Ascending aorta (tissue), 2 donors: Measurements from ENCODE around the gene PORCN. TPM values are rescaled to one million over a fixed set of nuclear protein-coding genes. Genes with fewer than 3 reads are reported as not detected.

ENCODE experiments used
- DNase-seq, 2 donors: peaks; one replicate each; pipeline ENCODE4 v3.0.0-alpha.2; 2019; ENCODE audit warnings: low spot score in 2 of 2
- H3K27ac ChIP-seq, 2 donors: fragments of 200-600 bp; sonication (generic); one replicate each; pipeline ENCODE4 v1.5.1; 2016 to 2017; ENCODE audit warnings: mild to moderate bottlenecking in 1 of 2
- H3K27me3 ChIP-seq: fragments of 200-600 bp; sonication (generic); one replicate; pipeline ENCODE4 v1.5.1; 2017
- H3K36me3 ChIP-seq, 2 donors: fragments of 200-600 bp; sonication (generic); one replicate each; pipeline ENCODE4 v1.5.1; 2016
- H3K4me1 ChIP-seq, 2 donors: fragments of 200-600 bp; sonication (generic); one replicate each; pipeline ENCODE4 v1.5.1; 2016 to 2017; ENCODE audit warnings: mild to moderate bottlenecking in 1 of 2
- H3K4me3 ChIP-seq, 2 donors: fragments of 200-600 bp; sonication (generic); one replicate each; pipeline ENCODE4 v1.5.1; 2016 to 2017; ENCODE audit warnings: mild to moderate bottlenecking in 1 of 2
- H3K9me3 ChIP-seq, 2 donors: fragments of 200-600 bp; sonication (generic); one replicate each; pipeline ENCODE4 v1.5.1; 2016
- intact Hi-C: fragments of 100-400 bp; cut with DNase I; formaldehyde crosslinking; loops from one replicate; pipeline ENCODE4 v1.15.1; 2023
- total RNA-seq: library from RNA; depleted of rRNA; stranded (reverse); fragments of >200 nt; gene quantifications from one replicate; pipeline ENCODE4 v1.1.0, GENCODE V29; 2016
- TF ChIP-seq, protein P1 (sequence below), 3 experiments: fragments of 200-600 bp in 2 of 3; fragments of 450-650 bp in 1 of 3; sonication (generic) in 2 of 3; IDR thresholded peaks; one replicate each; pipeline ENCODE4 v1.5.1; 2016 to 2019; ENCODE audit warnings: antibody characterized with exemption in 3 of 3, mild to moderate bottlenecking in 1 of 3, moderate library complexity in 1 of 3

Gene PORCN
- total RNA-seq, 1 donor from 2014 or later: 6.2 TPM

DNA sequence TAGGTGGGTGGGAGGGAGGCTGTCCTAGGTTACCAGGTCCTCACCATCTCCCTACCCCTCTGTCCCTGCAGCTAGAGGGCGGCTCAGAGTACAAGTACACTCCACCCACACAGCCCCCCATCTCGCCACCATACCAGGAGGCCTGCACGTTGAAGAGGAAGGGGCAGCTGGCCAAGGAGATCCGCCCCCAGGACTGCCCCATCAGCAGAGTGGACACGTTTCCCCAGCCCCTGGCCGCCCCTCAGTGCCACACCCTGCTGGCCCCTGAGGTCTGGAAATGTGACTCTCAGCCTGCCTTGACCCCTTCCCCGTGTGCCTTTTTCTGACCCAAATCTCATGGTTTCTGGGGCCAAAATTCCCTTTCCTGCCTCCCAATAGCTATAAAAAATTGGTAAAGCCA is 26.3 kb upstream of the PORCN start:
- Histone ChIP-seq H3K4me1 (no peaks in the 10 kb centered on the region), H3K4me3 (no peak overlapping the region), H3K27me3 (no peaks in the 10 kb centered on the region), H3K9me3 (no peaks in the 10 kb centered on the region), H3K27ac (no peak overlapping the region), H3K36me3 (peaks cover 6 to 9% of the 10 kb centered on the region in 2 donors)
- TF ChIP-seq, protein P1, sequence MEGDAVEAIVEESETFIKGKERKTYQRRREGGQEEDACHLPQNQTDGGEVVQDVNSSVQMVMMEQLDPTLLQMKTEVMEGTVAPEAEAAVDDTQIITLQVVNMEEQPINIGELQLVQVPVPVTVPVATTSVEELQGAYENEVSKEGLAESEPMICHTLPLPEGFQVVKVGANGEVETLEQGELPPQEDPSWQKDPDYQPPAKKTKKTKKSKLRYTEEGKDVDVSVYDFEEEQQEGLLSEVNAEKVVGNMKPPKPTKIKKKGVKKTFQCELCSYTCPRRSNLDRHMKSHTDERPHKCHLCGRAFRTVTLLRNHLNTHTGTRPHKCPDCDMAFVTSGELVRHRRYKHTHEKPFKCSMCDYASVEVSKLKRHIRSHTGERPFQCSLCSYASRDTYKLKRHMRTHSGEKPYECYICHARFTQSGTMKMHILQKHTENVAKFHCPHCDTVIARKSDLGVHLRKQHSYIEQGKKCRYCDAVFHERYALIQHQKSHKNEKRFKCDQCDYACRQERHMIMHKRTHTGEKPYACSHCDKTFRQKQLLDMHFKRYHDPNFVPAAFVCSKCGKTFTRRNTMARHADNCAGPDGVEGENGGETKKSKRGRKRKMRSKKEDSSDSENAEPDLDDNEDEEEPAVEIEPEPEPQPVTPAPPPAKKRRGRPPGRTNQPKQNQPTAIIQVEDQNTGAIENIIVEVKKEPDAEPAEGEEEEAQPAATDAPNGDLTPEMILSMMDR (IDR thresholded peaks at IDR 0.05): no peak
- intact Hi-C loops: no loop called here
- no peak for DNase-seq

DNA sequence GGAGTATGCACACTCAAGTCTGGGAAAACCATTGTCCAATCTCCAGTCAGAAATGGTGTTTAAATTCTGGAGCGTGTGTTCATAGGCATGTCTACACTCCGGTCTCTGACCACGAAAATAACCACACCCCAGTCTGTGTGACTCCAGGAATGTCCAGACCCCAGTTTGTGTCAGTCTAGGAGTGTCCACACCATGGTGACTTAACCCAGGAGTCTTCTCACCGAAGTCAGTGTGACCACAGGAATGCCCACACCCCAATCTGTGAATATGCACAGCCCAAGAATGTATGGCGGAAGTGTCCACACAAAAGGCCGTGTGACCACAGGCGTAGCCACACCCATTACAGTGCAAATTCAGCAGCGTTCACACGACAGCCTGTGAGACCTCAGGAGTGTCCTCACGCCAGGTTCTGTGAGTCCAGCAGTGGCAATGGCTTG is 21.4 kb upstream of the PORCN start:
- H3K4me1 ChIP-seq: no peaks in the 10 kb centered on the region
- H3K9me3 ChIP-seq: no peaks in the 10 kb centered on the region
- peaks cover 1 to 6% of the 10 kb centered on the region in 2 donors for H3K36me3 ChIP-seq
- H3K4me3 ChIP-seq: no peak overlapping the region
- H3K27ac ChIP-seq: no peak overlapping the region
- DNase-seq: no peak
- intact Hi-C loops: no loop called here
- no peaks in the 10 kb centered on the region for H3K27me3 ChIP-seq
- TF ChIP-seq, protein P1 (IDR thresholded peaks at IDR 0.05): no peak

DNA sequence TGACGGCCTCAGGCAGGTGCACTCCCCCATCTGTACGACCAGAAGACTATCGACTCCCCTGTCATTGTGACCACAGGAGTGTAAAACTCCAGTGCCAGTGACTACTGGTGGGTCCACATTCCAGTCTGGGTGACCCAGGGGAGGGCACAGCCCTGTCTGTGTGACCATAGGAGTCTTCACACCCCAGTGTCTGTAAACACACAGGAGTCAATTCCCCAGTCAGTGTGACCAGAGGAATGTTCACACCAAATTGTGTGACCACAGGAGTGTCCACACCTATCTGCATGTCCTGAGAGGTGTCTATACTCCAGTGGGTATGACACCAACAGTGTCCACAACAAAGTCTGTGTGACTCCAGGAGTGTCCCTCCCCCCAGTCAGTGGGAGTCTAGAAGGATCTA is 20.8 kb upstream of the PORCN start:
- Histone ChIP-seq H3K27ac (no peak overlapping the region), H3K36me3 (peaks cover 0 to 3% of the 10 kb centered on the region in 2 donors), H3K4me3 (no peak overlapping the region), H3K27me3 (no peaks in the 10 kb centered on the region), H3K9me3 (no peaks in the 10 kb centered on the region), H3K4me1 (no peaks in the 10 kb centered on the region)
- intact Hi-C loops: no loop called here
- no peak for DNase-seq
- TF ChIP-seq, protein P1 (IDR thresholded peaks at IDR 0.05): no peak

DNA sequence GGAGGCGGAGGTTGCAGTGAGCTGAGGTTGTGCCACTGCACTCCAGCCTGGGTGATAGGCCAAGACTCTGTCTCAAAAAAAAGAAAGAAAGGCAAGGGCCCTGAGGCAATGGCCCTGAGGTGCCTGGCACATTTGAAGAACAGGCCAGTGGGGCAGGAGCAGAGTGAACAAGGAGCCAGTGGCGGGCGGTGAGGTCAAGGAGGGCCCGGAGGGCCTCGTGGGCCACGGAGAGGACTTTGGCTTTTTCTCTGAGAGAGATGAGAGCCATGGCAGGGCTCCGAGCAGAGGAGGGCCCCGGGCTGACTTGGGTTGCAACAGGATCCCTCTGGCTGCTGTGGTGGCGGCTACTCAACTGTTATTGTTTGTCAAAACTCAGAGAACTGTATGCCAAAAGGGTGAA is 19.5 kb upstream of the PORCN start:
- Histone ChIP-seq H3K4me3 (no peak overlapping the region), H3K27me3 (no peaks in the 10 kb centered on the region), H3K27ac (no peak overlapping the region), H3K4me1 (no peaks in the 10 kb centered on the region), H3K9me3 (no peaks in the 10 kb centered on the region), H3K36me3 (no peaks in the 10 kb centered on the region)
- TF ChIP-seq, protein P1 (IDR thresholded peaks at IDR 0.05): no peak
- no peak for DNase-seq
- intact Hi-C loops: no loop called here

DNA sequence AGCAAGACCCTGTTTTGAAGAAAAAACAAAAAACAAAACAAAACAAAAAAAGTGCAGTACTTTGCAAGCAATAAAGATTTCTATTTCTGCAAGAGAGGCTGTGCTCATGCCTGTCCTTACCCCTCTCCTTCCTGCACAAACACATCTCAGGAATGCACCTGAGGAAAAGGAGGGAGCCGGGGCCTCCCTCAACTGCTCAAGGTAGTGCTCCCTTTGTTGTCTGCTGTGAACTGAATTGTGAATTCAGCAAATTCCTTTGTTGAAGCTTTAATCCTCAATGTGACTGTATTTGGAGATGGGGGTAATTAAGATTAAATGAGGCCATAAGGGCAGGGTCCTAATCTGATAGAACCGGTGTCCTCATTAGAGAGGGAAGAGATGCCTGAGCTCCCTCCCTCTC is 18.9 kb upstream of the PORCN start:
- H3K9me3 ChIP-seq: no peaks in the 10 kb centered on the region
- no peak overlapping the region for H3K27ac ChIP-seq
- H3K36me3 ChIP-seq: no peaks in the 10 kb centered on the region
- H3K4me3 ChIP-seq: no peak overlapping the region
- no peaks in the 10 kb centered on the region for H3K27me3 ChIP-seq
- TF ChIP-seq, protein P1 (IDR thresholded peaks at IDR 0.05): no peak
- no peaks in the 10 kb centered on the region for H3K4me1 ChIP-seq
- intact Hi-C loops: no loop called here
- DNase-seq: no peak

DNA sequence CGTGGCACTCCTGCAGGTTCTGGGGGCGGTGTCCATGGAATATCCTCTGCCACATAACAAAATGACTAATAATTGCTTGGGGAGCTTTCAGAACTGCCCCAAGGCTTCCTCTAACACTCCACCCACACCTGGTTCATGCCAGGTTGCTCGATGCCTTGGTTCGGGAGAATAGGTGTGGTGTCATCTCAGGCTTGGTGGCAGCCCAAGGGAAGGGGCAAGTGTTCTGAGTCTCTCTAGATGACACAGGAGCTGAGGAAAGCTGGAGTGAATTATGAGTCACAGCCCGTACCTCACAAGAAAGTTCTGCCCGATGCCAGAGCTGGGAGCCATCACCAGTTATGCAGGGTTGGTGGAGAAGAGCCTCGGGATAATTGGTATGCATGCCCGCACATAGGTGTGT is 18.1 kb upstream of the PORCN start:
- intact Hi-C loops: no loop called here
- DNase-seq: no peak
- H3K36me3 ChIP-seq: no peaks in the 10 kb centered on the region
- H3K27ac ChIP-seq: no peak overlapping the region
- H3K4me1 ChIP-seq: no peaks in the 10 kb centered on the region
- H3K9me3 ChIP-seq: no peaks in the 10 kb centered on the region
- no peak overlapping the region for H3K4me3 ChIP-seq
- H3K27me3 ChIP-seq: no peaks in the 10 kb centered on the region
- TF ChIP-seq, protein P1 (IDR thresholded peaks at IDR 0.05): no peak
